ENCODE measurements around the gene CEP89.
"Not testable (repeated sequence)": the region's sequence is repeated elsewhere in the genome, so short reads cannot be mapped to it uniquely, and the experiment has no call there.

Gene CEP89

DNA sequence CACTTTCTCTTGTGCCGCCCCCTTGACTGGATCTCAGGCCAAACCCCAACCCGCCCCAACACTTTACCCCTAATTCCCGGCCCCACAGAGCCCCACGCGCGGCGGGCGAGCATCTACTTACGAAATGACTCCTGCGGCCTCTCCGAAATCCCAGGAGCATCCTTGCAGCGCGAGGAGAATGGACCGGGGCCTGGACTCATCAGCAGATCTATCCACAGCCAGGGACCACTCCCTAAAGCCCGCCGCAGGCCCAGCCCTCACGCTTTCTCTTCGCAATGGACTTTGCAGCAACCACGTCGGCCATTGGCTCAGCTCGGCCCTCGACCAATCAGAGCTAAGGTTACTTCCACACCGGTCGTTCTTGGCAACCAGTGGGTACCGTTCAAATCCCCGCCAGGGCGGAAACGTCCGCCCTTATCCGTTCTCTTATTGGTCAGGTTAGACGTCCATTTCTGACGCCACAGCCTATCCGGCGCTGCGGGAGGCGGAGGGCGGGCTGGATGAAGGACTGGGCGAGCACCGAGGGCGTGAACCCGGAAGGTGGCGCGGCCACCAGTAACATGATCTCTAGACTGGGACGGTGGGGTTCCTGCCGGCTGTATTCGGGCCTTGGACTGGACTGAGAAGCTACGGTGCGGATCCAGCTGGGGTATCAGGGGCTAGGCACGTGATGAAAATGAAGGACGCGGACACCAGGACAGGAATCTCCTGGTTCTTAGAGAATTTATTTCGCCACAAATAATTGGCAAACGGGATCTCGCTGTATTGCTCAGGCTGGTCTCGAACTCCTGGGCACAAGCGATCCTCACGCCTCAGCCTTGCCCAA is at the start of gene CEP89, which contains the start of gene FAAP24:
CEP89 (minus strand) TSS at position 244 of the 826 bp plus-strand sequence; CDS start at position 160, 84 bp downstream.
FAAP24 (plus strand) TSS at position 528 of the 826 bp plus-strand sequence. CDS start 955 bp downstream, outside the sequence.
- peak; percentile 99 to 100 (median 99) for DNase-seq

DNA sequence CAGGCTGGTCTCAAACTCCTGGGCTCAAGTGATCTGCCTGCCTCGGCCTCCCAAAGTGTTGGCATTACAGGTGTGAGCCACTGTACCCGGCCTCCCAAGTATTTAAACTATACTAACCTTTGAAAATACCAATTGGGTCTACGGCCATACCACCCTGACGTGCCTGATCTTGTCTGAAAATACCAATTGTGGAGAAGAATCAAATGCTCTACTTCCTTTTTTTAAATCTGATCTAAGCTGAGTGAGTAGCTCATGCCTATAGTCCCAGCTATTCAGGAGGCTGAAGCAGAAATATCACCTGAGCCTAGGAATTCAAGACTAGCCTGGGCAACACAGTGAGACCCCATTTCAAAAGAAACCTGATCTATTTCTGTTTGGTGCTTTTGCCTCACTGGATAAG is 39.1 kb upstream of the CEP89 start:
- not testable (repeated sequence) for DNase-seq

DNA sequence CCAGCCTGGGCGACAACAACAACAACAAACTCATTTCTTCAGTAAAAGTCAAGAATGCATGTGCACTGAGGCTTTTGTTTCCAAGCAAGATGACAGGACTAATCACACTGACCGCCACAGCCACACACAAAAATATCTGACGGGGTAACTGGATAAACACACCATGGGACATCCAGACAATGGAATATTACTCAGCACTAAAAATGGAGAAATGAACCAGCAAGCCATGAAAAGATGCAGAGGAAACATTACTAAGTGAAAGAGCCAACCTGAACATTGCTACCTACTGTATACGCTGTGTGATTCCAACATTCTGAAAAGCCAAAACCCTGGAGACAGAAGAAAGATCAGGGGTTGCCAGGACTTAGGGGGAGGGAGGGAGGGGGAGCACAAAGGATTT is 37.0 kb upstream of the CEP89 start:
- no peak for DNase-seq

DNA sequence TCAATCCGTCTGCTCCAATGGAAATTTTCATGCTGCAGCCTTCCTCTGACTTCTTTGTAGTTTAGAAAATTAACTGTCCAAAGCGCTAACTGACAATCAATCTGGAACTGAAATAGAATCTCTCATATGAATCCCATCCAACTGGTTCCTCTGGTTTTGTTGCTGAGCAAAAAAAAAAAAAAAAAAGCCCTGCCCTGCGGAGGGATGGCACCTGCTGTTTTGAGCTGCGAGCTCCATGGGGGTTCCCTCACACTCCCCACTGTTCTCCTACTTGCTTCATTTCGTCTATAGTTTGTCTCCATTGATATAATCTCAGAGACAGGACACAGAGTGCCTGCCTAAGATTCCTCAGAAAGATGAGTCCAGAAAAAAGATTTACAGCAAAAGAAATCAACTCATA is 33.7 kb upstream of the CEP89 start:
- DNase-seq, result peak in 2 of 3 experiments; percentile 58 to 90

DNA sequence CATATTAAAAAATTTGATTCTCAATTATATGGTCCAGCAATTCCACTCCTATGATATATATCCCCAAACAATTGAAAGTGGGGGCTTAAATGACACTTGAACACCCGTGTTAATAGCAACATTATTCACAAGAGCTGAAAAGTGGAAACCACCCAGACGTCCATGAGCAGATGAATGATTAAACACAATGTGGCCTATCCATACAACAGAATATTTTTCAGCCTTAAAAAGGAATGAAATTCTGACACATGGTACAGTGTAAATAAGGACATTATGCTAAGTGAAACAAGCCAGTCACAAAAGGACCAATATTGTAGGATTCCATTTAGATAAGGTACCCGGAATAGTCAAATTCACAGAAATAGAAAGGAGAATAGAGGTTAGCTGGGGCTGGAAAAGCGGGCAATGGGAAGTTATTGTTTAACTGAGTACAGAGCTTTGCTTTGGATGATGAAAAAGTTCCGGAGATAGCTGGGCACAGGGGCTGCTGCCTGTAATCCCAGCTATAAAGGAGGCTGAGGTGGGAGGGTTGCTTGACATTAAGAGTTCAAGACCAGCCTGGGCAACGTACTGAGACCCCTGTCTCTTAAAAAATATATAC is 31.8 kb upstream of the CEP89 start:
- DNase-seq, result peak in 1 of 3 experiments; percentile 1

DNA sequence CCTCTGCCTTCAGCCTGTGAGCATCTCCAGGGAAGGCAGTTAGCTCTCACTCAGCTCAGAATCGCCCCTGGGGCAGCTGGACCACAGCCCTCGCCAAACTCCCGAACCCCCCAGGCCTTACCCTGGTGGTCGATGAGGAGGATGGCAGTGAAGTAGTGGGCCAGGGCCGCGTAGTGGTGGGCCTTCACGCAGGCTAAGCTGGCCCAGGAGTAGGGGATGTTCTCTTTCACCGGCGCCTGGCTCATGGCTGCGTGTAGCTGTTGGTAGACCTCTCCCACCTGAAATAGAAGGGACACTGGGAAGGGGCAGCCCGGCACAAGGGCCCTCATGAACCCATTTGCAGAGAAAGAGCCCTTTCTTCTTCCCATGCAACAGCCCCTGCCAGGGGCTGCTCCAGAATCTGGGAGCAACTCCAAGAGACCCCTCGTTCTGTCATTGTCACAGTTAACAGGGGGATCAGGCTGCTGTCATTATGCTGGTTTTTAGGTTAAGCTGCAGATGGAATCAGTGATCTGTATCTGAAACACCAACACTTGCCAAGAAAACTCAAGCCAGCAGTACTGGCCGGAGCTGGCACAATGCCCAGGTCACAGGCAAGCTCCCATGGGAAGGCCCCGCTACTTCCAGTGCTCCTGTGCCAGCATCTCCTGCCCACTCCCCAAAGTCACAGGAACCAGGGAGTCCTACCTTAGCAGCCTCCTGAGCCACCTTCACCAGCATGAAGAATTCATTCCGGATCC is 30.5 kb upstream of the CEP89 start:
- DNase-seq, result not testable (repeated sequence)

DNA sequence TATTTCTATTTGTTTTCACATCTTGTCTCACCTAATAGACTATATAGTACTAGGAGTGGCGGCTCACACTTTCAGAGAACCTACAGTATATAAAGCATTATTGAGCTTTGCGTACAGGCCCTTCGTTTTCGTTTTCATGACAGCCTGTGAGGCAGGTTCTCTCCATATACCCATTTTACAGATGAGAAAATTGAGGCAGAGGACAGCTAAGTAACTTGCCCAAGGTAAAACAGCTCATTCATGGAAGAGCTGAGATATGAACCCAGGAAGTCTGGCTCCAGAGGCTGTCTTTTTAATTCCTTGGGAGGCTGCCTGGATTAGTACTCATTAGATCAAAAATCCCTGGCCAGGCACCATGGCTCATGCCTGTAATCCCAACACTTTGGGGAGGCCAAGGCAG is 29.2 kb upstream of the CEP89 start:
- no peak for DNase-seq

DNA sequence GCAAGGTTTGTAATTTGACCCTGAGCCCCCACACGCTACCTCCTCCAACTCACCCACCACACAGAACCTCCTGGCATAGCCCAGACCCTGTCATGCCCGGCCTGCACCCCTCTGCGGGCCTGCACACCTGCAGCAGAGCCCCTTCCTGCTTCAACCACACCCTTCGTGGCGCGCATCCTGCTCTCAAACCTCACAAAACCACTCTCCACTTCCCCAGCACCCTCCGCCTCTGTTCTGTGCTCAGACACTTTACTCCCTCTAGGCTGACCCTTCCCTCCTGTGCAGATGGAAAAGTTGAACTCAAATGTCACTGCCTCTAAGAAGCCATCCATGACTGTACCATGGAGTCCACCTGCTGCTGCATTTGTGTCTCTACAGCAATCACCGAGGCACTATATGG is 28.8 kb upstream of the CEP89 start:
- no peak for DNase-seq

DNA sequence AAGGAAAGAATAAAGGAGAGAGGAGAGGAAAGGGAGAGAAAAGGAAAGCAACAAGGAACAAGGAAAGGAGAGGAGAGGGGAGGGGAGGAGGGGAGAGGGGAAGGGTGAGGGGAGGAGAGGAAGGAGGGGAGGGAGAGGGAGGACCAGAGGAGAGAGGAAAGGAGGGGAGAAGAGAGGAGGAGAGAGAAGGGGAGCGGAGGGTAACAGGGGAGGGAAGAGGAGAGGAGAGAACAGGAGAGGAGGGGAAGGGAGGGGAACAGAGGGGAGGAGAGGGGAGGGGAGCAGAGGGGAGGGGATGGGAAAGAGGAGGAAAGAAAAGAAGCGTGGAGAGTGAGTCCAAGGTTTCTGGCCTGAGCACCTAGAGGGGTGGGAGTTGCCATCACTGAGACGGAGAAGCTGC is 27.0 kb upstream of the CEP89 start:
- no peak for DNase-seq

DNA sequence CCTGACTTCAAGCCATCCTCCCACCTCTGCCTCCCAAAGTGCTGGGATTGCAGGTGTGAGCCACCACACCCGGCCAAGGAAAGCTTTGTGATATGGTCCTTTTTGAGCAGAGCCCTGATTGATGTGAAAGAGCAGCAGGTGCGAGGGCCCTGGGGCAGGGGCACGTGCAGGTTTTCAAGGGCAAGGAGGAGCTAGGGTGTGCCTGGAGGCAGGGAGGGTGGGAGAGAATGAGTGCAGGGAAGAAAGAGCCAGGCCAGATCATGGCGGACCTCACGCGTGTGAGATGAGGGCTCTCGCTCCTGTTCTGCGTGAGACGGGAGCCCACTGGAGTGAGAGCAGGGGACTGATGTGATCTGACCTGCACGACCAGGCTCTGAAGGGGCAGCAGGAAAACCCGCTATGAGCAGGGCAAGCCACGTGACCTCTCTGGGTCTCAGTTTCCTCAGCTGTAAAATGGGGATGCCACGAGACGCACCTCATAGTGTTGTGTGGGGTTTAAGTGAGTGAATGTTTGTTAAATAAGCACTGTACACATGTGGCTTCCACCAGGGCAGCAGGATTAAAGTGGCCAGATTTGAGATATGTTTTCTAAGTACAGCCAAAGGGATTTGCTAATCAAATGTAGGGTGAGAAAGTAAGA is 26.1 kb upstream of the CEP89 start:
- DNase-seq, result no peak

DNA sequence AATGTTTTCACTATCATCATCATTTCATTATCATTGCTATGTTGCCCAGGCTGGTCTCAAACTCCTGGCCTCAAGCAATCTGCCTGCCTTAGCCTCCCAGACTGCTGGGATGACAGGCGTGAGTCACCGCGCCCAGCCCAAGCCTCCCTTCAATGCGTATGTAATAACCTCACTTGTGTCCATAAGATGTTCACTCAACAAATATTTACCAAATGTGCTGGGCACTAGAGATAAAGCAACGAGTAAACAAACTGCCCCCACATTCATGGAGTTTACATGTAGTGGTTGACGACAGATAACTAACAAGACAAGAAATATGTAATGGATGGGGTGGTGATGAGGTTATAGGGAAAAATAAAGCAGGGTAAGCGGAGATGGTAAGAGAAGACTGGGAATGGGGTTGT is 25.3 kb upstream of the CEP89 start:
- not testable (repeated sequence) for DNase-seq

DNA sequence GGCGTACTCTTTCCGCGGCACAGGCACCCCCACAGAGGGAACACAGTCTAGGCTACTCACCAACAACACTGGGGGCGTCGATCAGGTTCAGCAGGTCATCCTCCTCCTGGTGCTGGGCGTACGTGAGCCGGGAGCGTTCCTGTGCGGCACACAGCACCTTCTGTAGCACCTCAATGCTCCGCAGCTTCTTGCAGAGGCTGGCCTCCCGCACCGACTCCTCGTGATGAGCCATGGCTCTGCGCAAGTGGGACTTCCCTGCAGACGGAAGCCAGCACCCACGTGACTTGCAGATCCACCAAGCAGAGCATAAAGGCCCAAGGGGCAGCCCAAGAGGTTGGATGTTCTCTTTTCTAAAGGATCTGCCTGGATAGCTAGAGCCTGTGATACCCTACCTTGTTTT is 24.2 kb upstream of the CEP89 start:
- DNase-seq, result not testable (repeated sequence)

DNA sequence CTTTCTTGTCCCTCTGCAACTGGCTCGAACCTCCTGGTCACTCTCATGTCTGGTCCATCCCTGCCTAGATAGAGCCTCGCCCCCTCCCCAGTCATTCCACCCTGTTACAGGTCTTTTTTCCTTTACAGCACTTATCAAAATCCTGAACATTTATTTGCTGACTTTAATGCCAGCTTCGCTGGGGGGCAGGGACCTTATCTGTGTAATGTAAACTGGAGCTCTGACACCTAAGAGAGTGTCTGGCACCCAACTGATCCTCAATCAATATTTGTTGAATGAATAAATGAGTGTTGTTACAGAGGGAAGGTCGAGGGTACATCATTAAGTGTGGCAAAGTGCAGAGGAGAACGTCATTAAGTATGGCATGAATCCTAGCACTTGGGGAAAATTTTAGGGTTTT is 17.0 kb upstream of the CEP89 start:
- DNase-seq, result no peak

DNA sequence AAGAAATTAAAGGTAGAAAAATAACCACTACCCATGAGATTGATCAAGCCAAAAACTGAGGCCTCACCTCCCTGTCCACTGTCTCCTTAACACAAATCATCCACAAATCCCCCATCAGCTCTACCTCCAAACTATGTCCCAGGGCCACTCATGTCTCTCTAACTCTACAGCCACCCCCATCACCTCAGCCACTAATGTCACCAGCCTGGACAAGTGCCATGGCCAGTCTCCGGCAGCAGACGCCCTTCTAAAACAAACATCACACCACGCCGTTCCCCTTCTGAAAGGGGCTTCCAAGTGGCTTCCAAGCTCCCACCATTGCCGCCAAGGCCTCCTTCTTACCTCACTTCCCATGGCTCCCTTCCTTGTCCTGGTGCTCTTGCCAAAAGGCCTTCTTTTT is 16.5 kb upstream of the CEP89 start:
- DNase-seq, result not testable (repeated sequence)

DNA sequence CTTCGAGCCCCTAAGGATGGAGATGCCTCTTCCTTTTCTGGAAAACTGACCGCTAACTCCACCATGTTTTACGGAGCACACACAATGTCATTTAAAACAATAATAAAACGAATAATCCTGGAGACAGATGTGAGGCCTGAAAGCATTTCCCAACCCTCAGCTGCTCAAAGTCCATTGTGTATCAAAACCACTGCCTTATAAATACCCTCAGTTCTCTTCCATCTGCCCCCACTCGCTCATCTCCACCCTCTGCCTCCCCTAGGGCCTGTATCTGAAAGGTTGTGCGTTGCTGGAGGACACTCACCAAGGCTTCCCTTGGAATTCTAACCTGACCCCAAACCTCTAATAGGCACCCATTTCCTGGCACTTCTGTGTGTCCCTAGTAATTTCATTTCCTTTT is 10.7 kb upstream of the CEP89 start:
- not testable (repeated sequence) for DNase-seq

DNA sequence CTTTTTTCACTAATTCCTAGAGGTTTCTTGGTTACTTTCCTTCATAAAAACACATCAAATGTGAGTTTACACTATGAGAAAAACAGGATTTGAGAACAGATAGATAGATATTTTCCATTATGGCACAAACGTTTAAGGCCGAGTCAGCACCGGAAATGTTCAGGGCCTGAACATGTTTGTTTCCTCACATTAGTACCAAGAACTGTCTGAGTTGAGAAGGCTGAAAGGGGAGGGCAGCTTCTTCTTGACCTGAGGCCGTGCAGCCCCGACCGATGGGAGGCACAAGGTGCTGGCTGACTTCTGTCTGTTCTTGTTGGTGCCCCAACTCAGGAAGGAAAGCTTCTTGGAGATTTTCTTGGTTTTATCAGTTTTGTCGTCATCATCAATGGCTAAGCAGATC is 8.0 kb upstream of the CEP89 start:
- not testable (repeated sequence) for DNase-seq

DNA sequence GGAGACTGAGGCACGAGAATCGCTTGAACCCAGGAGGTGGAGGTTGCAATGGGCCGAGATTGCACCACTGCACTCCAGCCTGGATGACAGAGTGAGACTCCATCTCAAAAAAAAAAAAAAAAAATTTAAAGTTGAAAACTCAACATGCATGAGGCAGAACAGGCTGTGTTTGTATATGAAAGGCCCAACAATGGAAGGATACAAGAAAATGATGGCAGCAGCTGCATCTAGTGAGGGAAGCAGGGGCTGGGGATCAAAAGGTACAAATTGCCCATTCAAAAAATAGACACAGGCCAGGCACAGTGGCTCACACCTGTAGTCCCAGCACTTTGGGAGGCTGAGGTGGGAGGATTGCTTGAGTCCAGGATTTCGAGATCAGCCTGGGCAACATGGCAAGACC is 6.1 kb upstream of the CEP89 start:
- DNase-seq, result not testable (repeated sequence)

DNA sequence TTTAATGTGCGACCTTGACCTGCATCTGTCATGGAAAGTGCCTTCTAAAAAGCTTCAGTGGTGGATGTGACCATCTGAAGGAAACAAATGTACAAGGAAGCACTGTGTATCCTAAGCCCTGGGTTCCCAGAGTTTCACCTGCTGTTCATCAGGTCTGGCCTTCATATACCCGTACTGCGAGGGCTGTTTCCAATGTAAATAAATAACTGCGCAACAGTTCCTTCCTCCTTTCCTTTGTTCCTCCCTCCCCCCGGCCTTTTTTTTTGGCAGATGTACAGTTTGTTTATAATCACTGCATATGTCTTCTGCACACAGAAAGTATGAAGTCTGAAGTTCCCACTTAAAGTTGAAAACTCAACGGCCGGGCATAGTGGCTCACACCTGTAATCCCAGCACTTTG is 5.5 kb upstream of the CEP89 start:
- DNase-seq, result no peak

DNA sequence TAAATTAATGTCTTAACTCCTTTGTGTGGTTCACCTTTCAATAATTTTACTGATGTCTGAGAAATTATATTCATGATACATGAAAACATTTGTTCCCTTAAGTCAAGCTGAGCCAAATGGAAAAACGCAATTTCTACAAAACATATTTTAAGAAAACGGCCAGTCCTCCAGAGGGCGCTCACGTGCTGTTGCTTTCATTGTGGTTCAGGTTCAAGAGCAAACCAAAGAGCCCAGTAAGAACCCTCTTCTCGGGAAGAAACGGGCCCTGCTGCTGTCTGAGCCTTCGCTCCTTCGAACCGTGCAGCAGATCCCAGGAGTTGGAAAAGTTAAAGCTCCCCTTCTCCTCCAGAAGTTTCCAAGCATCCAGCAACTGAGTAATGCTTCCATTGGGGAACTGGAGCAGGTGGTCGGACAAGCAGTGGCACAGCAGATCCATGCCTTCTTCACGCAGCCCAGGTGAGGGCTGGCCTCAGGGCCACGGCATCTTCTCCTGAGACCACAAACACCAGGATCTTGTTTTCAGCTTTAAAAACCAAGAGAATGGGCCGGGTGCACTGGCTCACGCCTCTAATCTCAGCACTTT is 4.6 kb upstream of the CEP89 start:
- peak; percentile 22 to 83 (median 72) for DNase-seq

DNA sequence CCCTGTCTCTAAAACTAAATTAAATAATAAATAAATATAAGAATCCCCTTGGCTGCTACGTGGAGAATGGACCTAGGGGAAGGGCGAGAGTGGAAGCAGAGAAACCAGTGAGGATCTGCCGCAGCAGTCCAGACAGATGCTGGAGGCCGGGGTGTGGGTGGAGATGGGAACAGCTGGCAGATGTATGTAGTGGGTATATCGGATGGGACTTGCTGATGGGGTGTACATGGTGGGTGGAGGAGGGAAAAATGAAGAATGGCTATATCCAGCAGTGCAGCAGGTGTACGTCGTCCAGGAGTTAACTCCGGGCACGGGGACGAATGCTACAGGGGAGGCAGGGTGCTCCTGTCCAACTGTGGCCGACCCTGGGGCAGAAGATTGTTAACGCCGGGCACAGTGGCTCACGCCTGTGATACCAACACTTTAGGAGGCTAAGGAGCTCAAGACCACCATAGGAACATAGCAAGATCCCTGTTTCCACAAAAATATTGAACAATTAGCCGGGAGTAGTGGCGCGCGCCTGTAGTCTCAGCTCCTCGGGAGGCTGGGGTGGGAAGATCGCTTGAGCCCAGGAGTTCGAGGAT is 654 bp downstream of the CEP89 start:
- DNase-seq, result peak in 2 of 3 experiments; percentile 22 to 47

DNA sequence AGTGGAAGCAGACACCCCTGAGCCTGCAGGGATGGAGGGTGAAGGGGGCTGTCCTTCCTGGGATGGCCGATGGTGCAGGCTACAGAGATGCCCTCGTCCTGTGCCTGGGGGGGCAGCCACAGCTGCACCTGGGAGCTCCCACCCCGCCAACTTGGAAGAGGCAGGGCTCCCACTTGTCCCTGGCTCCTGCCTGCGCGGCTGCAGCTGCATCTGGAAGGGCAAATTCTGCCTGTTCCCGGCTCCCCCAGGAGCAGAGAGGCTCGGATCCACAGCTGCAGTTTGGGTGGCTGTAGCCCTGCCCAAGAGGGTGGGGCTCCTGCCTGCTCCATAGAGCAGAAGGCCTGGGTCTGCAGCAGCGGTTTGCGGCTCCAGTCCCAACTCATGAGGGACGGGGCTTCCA is 2.2 kb downstream of the CEP89 start:
- DNase-seq, result no peak

DNA sequence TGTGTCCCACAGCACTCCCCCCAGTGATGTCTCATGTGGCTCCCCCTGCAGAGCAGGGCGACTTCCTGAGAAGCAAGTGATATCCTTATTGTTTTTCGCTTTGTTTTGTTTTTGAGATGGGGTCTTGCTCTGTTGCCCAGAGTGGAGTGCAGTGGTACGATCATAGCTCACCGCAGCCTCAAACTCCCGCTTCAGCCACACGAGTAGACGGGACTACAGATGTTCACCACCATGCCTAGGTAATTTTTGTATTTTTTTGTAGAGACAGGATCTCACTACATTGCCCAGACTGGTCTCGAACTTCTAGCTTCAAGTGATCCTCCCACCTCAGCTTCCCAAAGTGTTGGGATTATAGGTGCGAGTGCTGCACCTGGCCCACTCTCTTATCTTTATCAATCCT is 5.0 kb downstream of the CEP89 start:
- no peak for DNase-seq
